ENCODE data around the gene SREBF2.

Gene SREBF2

GRCh38 chr22:41923595-41924276 is 90.8 kb downstream of the SREBF2 start:
- Histone ChIP-seq H3K4me3 (replicated peaks; ENCODE audit: insufficient read depth, low read length) (no peak overlapping the region), H3K27ac (replicated peaks) (no peak overlapping the region), H3K27me3 (ENCODE audit: insufficient read depth, poor library complexity, severe bottlenecking) (peaks cover 21% of the 10 kb centered on the region)
- no peak for DNase-seq (ENCODE audit: low read depth in 1 of 2, low spot score in 1 of 2)
- TF ChIP-seq REST (IDR thresholded peaks at IDR 0.05; ENCODE audit: insufficient replicate concordance, low read depth) = no peak
- no peak for TF ChIP-seq GABPA (IDR thresholded peaks at IDR 0.05; ENCODE audit: low read depth)
- TF ChIP-seq SPI1 (IDR thresholded peaks at IDR 0.05; ENCODE audit: borderline replicate concordance, low read depth) = no peak
- no peak for TF ChIP-seq POLR2AphosphoS5 (IDR thresholded peaks at IDR 0.05; ENCODE audit: low read depth)
- TF ChIP-seq, protein P1, sequence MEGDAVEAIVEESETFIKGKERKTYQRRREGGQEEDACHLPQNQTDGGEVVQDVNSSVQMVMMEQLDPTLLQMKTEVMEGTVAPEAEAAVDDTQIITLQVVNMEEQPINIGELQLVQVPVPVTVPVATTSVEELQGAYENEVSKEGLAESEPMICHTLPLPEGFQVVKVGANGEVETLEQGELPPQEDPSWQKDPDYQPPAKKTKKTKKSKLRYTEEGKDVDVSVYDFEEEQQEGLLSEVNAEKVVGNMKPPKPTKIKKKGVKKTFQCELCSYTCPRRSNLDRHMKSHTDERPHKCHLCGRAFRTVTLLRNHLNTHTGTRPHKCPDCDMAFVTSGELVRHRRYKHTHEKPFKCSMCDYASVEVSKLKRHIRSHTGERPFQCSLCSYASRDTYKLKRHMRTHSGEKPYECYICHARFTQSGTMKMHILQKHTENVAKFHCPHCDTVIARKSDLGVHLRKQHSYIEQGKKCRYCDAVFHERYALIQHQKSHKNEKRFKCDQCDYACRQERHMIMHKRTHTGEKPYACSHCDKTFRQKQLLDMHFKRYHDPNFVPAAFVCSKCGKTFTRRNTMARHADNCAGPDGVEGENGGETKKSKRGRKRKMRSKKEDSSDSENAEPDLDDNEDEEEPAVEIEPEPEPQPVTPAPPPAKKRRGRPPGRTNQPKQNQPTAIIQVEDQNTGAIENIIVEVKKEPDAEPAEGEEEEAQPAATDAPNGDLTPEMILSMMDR (IDR thresholded peaks at IDR 0.05; ENCODE audit: insufficient read depth, low read length) = no peak

DNA sequence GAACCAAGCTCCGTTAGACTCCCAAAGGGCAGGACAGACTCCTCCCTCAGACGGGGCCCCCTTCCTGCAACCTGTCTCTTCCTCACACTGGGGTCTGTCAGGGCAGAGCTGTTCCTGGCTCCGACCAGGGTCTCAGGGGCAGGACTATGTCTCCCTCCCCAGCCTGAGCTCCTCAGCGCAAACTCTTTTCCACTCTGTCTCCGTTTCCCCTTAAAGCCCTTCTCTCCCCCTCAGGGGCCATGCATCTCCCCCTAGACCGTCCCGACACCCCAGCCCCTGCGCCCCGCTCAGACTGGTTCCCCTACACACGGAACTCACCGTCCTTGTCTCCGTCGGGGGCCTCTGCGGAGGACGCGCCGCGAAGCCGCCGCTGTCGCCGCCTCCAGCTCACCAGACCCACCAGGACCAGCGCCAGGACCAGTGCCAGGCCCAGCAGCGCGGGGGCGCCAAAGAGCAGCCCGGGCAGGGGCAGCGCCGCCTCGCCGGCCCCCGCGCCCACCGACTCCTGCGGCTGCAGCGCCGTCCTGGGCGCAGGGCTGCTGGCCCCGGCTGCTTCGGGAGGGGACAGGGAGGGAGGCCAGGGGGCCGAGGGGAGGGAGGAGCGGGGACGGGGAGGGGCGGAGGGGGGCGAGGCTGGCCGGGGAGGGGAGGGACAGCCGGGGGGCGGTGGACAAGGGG is 93.0 kb downstream of the SREBF2 start:
- peak in 1 of 2 experiments; percentile 51 for DNase-seq (ENCODE audit: low read depth in 1 of 2, low spot score in 1 of 2)
- no peak overlapping the region for H3K4me3 ChIP-seq (replicated peaks; ENCODE audit: insufficient read depth, low read length)
- TF ChIP-seq, protein P1 (IDR thresholded peaks at IDR 0.05; ENCODE audit: insufficient read depth, low read length) = peak; percentile 39
- no peak for TF ChIP-seq POLR2AphosphoS5 (IDR thresholded peaks at IDR 0.05; ENCODE audit: low read depth)
- no peak overlapping the region for H3K27ac ChIP-seq (replicated peaks)
- H3K27me3 ChIP-seq (ENCODE audit: insufficient read depth, poor library complexity, severe bottlenecking) = peaks cover 15% of the 10 kb centered on the region

GRCh38 chr22:41927813-41928212 is 94.9 kb downstream of the SREBF2 start:
- peaks cover 15% of the 10 kb centered on the region for H3K27me3 ChIP-seq (ENCODE audit: insufficient read depth, poor library complexity, severe bottlenecking)
- no peak overlapping the region for H3K27ac ChIP-seq (replicated peaks)
- TF ChIP-seq GABPA (IDR thresholded peaks at IDR 0.05; ENCODE audit: low read depth) (no peak), POLR2AphosphoS5 (IDR thresholded peaks at IDR 0.05; ENCODE audit: low read depth) (no peak), REST (IDR thresholded peaks at IDR 0.05; ENCODE audit: insufficient replicate concordance, low read depth) (no peak), SPI1 (IDR thresholded peaks at IDR 0.05; ENCODE audit: borderline replicate concordance, low read depth) (no peak)
- TF ChIP-seq, protein P1 (IDR thresholded peaks at IDR 0.05; ENCODE audit: insufficient read depth, low read length) = no peak

More at GRCh38 chr22:41927813-41928212, 94.9 kb downstream of the SREBF2 start:
- DNase-seq (ENCODE audit: low read depth in 1 of 2, low spot score in 1 of 2) = no peak
- H3K4me3 ChIP-seq (replicated peaks; ENCODE audit: insufficient read depth, low read length) = no peak overlapping the region

Data from HL-60 (cell line).